ENCODE measurements around the gene SLC6A6. TPM values are rescaled to one million over a fixed set of nuclear protein-coding genes. Genes with fewer than 3 reads are reported as not detected.

Gene SLC6A6
- total RNA-seq, 1 experiment from 2014 or later: 72.6 TPM

DNA sequence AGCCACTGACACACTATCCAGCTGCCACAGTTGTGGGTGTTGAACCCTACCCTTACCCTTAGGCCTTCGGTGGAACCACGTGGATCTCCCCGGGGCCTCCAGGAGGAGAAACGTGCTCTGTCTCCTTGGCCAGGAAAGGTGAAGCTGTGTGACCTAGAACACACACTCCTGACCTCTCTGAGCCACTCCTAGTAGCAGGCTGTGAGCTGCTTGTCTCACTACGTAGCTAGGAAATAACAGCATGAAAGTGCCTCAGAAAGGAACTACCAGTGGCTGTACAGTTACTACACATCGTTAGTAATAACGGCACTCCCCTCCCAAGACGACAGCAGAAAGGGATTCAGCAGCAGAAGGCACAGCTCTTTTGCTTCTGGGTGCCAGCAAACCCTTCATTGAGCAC is 36.2 kb upstream of the SLC6A6 start:
- no peak overlapping the region for H3K56ac ChIP-seq (ENCODE audit: insufficient read length, low read depth, low read length)
- no peaks in the 10 kb centered on the region for H3K23me2 ChIP-seq (ENCODE audit: insufficient read length, low read depth, low read length, poor library complexity, severe bottlenecking)
- H2AFZ ChIP-seq (ENCODE audit: low read length): no peak overlapping the region
- WGBS (ENCODE audit: extremely low coverage, insufficient read length, low lambda C conversion rate): no CpG with 5 or more reads among the region's 8 CpGs
- H3K27ac ChIP-seq (ENCODE audit: insufficient read length, low read depth, low read length): no peak overlapping the region
- no peak overlapping the region; a peak in 1 of 5 replicates for H3K4me3 Mint-ChIP-seq
- no peak overlapping the region for H4K5ac ChIP-seq (ENCODE audit: insufficient read length, low read depth, low read length)
- H3T11ph ChIP-seq (ENCODE audit: low read length): no peak overlapping the region
- no peak overlapping the region for H2BK120ac ChIP-seq (ENCODE audit: low read depth, low read length, poor library complexity, severe bottlenecking)
- H2BK5ac ChIP-seq (ENCODE audit: insufficient read length, low read length): no peak overlapping the region
- H2AK5ac ChIP-seq (ENCODE audit: insufficient read length, low read length): no peak overlapping the region
- H3K4me1 ChIP-seq (ENCODE audit: insufficient read depth, low read length): no peaks in the 10 kb centered on the region
- H3K9me3 ChIP-seq (ENCODE audit: control insufficient read depth, low read depth, low read length): no peaks in the 10 kb centered on the region
- H3K14ac ChIP-seq (ENCODE audit: insufficient read depth, low read length): no peak overlapping the region
- H3K9me3 Mint-ChIP-seq: no peaks in the 10 kb centered on the region; a peak in 2 of 5 replicates
- DNase-seq: no peak
- no peak overlapping the region for H4K91ac ChIP-seq (ENCODE audit: insufficient read length, low read depth, low read length)
- no peak overlapping the region for H2BK15ac ChIP-seq (ENCODE audit: low read depth, low read length)
- peaks cover 30 to 33% of the 10 kb centered on the region in 2 experiments for H3K4me1 Mint-ChIP-seq
- no peak overlapping the region for H3K9ac ChIP-seq (ENCODE audit: extremely low read depth, insufficient read length, low read length)
- no peak overlapping the region for H4K8ac ChIP-seq (replicated peaks; ENCODE audit: insufficient read length, low read depth, low read length)
- H3K27me3 Mint-ChIP-seq (ENCODE audit: low read depth): peaks cover 15% of the 10 kb centered on the region
- H3K23ac ChIP-seq (ENCODE audit: insufficient read length, low read depth, low read length): no peak overlapping the region
- no peaks in the 10 kb centered on the region for H3K79me1 ChIP-seq (ENCODE audit: insufficient read depth, low read depth, low read length, poor library complexity, severe bottlenecking)
- H3K36me3 Mint-ChIP-seq (ENCODE audit: insufficient read depth in 1 of 3, low read depth in 3 of 3): no peaks in the 10 kb centered on the region
- H4K20me1 ChIP-seq (ENCODE audit: control insufficient read depth, insufficient read depth, insufficient read length): no peaks in the 10 kb centered on the region
- H2BK20ac ChIP-seq (ENCODE audit: low read depth, low read length, poor library complexity, severe bottlenecking): no peak overlapping the region
- TF ChIP-seq, protein P1, sequence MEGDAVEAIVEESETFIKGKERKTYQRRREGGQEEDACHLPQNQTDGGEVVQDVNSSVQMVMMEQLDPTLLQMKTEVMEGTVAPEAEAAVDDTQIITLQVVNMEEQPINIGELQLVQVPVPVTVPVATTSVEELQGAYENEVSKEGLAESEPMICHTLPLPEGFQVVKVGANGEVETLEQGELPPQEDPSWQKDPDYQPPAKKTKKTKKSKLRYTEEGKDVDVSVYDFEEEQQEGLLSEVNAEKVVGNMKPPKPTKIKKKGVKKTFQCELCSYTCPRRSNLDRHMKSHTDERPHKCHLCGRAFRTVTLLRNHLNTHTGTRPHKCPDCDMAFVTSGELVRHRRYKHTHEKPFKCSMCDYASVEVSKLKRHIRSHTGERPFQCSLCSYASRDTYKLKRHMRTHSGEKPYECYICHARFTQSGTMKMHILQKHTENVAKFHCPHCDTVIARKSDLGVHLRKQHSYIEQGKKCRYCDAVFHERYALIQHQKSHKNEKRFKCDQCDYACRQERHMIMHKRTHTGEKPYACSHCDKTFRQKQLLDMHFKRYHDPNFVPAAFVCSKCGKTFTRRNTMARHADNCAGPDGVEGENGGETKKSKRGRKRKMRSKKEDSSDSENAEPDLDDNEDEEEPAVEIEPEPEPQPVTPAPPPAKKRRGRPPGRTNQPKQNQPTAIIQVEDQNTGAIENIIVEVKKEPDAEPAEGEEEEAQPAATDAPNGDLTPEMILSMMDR (conservative IDR thresholded peaks at IDR 0.05): no peak
- H3K18ac ChIP-seq (ENCODE audit: insufficient read length, low read depth, low read length): no peak overlapping the region
- H3K4me2 ChIP-seq (ENCODE audit: insufficient read depth, insufficient read length, low read length): no peak overlapping the region
- H3K79me2 ChIP-seq (ENCODE audit: insufficient read depth, low read length): no peaks in the 10 kb centered on the region
- no peaks in the 10 kb centered on the region; the same call in 1 of the 2 replicates for H3K27me3 ChIP-seq (ENCODE audit: insufficient read depth, low read length)
- 0 out of 7 replicates have a peak overlapping the region, but pooled peaks of 1 of the 3 experiments have one; percentile 34 for H3K27ac Mint-ChIP-seq
- H3K4ac ChIP-seq (ENCODE audit: low read depth, low read length): no peak overlapping the region
- H2BK12ac ChIP-seq (ENCODE audit: insufficient read length, low read depth, low read length): no peak overlapping the region

Measured in H9 (cell line).